ENCODE results near the gene APBB2. TPM values are rescaled to one million over a fixed set of nuclear protein-coding genes. Genes with fewer than 3 reads are reported as not detected.

APBB2 gene
- polyA plus RNA-seq, 1 donor from 2014 or later, result 0.23 TPM

DNA sequence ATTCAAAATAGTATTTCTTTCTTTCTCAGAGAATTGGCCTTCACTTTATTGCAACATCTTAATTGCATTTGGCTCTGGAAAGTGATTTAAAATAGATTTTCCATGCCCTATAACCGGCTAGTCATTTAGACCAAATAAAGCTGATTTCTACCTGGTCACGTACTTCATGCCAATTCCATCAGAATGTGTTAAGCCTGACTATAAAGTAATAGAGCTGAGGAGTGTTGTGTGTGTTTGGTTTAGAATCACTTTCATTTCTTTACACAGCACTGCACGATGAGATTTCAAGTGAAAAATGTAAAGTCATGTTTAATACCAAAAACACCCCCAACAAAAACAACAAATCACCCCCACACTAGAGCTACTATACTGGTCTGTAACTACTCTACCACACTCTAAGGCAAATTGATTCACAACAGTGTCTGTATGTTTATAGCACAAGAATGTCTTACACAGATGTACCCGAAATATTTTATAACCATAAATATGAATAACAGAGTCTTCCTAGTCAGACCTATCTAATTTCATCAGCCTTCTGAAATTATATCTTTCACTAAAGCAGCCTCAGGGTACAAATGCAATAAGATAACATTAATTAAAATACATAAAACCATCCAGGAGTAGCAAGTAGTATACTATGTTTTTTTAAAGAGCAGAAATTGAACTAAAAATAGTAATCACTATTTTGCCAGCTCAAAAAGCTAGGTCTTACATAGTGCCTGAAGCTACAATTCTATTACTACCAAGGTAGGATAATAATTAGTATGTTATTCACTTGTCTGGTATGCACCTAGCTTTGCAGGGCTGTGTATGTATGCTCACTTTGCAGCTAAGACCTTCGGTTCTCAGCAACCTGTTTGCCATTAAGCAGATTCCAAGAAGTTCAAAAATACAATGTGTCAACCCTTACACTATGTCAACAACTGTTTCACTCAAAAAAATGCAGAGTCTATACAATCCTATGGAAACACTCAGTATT is 28.4 kb downstream of the APBB2 start:
- peaks cover 0 to 4% (median 2%) of the 10 kb centered on the region in 3 donors for H3K9me3 Mint-ChIP-seq
- H3K4me1 Mint-ChIP-seq, result no peaks in the 10 kb centered on the region
- no peaks in the 10 kb centered on the region for H3K36me3 Mint-ChIP-seq
- peaks cover 4% of the 10 kb centered on the region for H3K27me3 Mint-ChIP-seq
- H3K4me3 Mint-ChIP-seq, result no peak overlapping the region
- H3K27ac Mint-ChIP-seq, result no peak overlapping the region

DNA sequence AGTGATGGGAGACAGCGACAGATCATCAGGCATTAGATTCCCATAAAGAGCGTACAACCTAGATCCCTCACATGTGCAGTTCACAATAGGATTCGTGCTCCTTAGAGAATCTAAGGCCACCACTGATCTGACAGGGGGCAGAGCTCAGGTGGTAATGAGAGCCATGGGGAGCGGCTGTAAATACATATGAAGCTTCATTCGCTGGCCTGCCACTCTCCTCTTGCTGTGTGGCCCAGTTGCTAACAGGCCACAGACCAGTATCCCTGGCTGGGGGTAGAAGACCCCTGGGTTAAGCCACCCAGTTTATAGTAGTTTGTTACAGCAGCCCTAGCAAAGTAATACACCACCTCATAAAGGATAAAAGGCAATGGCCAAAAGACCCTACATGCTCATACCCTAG is 30.3 kb downstream of the APBB2 start:
- no peak overlapping the region for H3K4me3 Mint-ChIP-seq
- no peaks in the 10 kb centered on the region for H3K4me1 Mint-ChIP-seq
- H3K9me3 Mint-ChIP-seq, result peaks cover 0 to 4% (median 2%) of the 10 kb centered on the region in 3 donors
- H3K36me3 Mint-ChIP-seq, result no peaks in the 10 kb centered on the region
- no peak overlapping the region for H3K27ac Mint-ChIP-seq
- H3K27me3 Mint-ChIP-seq, result peaks cover 4% of the 10 kb centered on the region

DNA sequence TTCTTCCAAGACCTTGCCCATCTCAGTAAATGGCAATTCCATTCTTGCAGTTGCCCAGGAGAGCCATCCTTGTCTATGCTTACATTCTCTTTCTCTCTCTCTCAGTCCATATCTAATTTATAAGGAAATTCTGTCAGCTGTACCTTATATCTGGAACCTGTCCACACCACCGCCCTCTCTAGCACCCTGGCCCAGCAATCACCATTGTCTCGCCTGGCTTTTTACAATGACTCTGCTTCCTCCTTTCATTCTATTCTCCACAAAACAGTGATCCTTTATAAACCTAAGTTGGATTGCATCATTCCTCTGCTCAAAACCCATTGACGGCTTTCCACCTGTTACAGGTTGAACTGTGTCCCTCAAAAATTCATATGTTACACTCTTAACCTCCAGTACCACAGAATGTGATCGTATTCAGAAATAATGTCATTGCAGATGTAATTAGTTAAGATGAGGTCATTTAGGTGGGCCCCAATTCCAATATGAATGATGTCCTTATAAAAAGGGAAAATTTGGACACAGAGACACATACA is 31.3 kb downstream of the APBB2 start:
- Mint-ChIP-seq H3K4me3 (no peak overlapping the region), H3K9me3 (peaks cover 0 to 4% (median 2%) of the 10 kb centered on the region in 3 donors), H3K27ac (no peak overlapping the region), H3K27me3 (peaks cover 4% of the 10 kb centered on the region), H3K4me1 (no peaks in the 10 kb centered on the region), H3K36me3 (no peaks in the 10 kb centered on the region)

DNA sequence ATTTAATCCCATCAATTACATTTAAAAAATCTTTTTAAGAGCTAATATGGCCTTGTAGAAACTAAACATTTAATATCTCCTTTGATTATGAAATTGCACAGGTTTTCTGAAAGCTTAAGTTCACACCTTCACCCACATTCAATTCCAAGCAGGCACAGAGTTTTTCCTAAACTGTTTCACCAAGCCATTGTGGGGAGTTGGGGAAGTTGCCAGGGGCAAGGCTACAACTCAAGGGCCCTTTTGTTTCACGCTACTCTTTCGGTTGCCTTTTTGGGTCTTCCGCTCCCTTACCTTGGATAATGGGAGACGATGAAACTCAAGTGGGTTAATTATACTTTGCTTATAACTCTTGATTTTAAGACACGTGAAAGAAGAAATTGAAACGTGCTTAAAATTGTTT is 33.3 kb downstream of the APBB2 start:
- Mint-ChIP-seq H3K27ac (no peak overlapping the region), H3K4me1 (no peaks in the 10 kb centered on the region), H3K36me3 (no peaks in the 10 kb centered on the region), H3K27me3 (peaks cover 4% of the 10 kb centered on the region), H3K4me3 (no peak overlapping the region), H3K9me3 (peaks cover 0 to 4% (median 2%) of the 10 kb centered on the region in 3 donors)

DNA sequence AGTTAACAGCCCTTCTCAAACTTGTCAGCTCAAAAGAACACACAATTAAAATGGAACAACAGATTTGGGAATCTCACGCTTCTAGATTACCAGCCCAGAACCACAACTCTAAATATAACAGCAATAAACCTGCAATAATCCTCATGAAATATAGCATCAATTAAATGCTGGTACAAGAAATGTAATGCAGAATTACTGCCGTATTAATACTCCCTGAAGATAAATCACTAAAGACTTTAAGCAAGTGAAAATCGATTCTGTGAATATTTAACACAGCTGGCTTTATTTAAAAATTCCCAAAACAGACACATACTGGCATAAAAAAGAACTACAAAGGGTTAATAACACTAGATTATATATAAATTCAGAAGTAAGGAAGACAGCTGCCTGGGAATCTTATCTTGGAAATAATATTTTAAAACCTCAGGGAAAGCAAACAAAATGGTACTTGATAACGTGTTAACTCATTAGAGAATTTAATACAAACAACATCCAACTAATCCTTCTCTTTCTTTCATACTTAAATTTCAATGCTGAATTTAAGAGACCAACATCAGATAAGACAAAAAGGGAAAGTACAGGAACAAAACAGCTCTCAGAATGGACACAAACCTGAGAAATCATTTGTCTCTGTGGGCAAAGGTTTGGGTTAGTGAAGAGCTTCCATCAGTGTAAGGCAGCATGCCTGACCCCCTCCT is 34.7 kb downstream of the APBB2 start:
- Mint-ChIP-seq H3K27ac (no peak overlapping the region), H3K4me3 (no peak overlapping the region), H3K36me3 (no peaks in the 10 kb centered on the region), H3K27me3 (peaks cover 4% of the 10 kb centered on the region), H3K4me1 (no peaks in the 10 kb centered on the region), H3K9me3 (no peaks in the 10 kb centered on the region)

DNA sequence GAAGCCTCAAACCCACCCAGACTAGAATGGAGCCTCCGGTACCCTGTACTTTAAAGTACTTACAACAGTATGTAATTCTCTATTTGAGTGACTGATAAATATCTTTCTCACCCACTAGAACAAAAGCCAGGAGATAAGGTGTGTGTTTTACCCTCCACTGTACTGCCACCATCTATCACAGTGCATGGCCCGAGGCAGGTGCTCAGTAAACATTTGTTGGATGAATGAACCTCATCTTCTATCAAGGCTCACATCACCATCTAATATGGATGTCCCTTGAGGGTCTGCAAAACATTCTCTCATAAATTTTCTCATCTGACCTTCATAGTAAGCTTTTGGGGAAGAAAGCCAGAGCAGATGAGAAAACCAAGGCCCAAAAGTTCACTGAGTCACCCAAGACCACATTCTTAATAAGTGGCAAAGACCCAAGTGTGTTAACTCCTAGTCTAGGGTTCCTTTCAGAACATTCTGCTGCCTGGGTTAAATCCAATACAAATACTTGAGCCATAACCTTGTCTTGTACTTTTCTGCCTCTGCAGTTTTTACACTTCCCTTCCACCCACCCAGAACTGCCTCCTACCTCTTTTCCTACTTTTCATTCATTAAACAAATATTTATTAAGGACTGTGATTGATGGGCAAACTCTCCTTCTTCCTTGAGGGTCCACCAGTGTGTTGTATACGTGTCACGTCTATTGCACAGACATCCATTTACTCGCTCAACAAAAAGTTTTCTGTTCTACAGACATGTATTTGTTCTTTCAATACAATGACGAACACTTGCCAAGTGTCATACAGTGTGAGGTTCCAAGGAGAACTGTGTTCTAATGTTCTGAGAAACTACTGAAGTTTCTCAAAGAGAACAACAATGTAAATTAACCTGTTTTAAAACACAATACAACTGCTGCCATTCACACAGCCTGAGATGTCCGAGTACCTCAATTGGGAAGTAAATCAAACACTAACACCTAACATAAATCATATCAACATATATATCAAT is 35.7 kb downstream of the APBB2 start:
- H3K4me3 Mint-ChIP-seq, result no peak overlapping the region
- no peak overlapping the region for H3K27ac Mint-ChIP-seq
- H3K36me3 Mint-ChIP-seq, result no peaks in the 10 kb centered on the region
- H3K4me1 Mint-ChIP-seq, result no peaks in the 10 kb centered on the region
- peaks cover 4% of the 10 kb centered on the region for H3K27me3 Mint-ChIP-seq
- no peaks in the 10 kb centered on the region for H3K9me3 Mint-ChIP-seq

DNA sequence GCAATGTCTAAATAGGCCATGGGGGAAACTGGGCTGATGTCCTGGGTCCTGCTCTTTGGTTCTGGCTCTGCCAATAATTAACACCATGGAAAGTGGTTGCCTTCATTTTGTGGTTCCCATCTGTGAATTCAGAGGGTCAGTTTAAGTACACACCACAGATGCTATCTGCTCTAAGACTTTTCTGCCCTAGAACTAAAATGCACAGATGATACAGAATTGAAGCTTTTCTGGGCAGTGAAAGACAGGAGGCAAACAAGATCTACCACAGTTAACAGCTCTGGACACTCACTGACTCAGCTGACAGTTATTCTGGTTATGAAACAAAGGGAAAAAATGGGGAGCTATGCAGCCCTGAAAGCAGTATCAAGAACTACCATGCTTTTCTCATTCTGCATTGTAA is 37.3 kb downstream of the APBB2 start:
- no peaks in the 10 kb centered on the region for H3K9me3 Mint-ChIP-seq
- peaks cover under 1% of the 10 kb centered on the region for H3K27me3 Mint-ChIP-seq
- no peak overlapping the region for H3K27ac Mint-ChIP-seq
- peaks cover 0 to 1% (median 1%) of the 10 kb centered on the region in 3 donors for H3K4me1 Mint-ChIP-seq
- H3K36me3 Mint-ChIP-seq, result no peaks in the 10 kb centered on the region
- no peak overlapping the region for H3K4me3 Mint-ChIP-seq

DNA sequence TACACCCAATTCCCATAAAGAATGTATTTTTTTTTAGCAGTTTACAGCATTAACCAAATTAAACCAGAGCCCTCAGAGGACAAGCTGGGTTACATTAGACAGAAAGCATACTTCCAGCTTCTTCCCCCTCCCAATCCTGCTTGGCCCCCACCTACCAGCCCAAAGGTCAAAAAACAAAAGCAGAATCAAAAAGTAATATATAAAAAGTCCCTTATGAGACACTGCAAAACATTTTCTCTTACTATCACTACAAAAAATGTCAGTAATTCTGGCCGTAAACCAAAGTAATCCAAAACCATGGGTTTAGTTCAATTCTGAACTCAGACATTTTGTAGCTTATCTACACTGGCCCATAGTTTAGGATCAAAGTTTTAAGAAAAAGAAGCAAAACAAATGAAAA is 38.0 kb downstream of the APBB2 start:
- Mint-ChIP-seq H3K4me1 (peaks cover 0 to 1% (median 1%) of the 10 kb centered on the region in 3 donors), H3K27me3 (no peaks in the 10 kb centered on the region), H3K4me3 (no peak overlapping the region), H3K36me3 (no peaks in the 10 kb centered on the region), H3K9me3 (no peaks in the 10 kb centered on the region), H3K27ac (no peak overlapping the region)

DNA sequence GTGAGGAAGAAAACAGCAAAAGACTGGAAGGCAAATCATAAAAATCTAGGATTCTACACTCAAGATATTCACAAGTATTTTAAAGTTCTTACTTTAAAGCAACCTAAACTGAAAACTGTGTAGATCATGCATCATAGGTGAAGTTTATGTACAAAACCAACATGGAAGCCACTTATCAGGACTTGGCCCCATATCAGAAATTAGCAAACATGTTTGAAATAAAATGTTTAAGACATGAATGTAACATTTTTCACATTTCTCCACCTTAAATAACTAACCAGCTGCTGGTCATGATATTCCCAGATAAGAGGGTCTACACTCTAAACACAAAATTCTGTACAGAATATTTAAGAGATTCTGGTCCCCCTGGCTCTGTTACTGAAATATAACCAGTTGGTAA is 38.5 kb downstream of the APBB2 start:
- Mint-ChIP-seq H3K9me3 (no peaks in the 10 kb centered on the region), H3K36me3 (no peaks in the 10 kb centered on the region), H3K27ac (no peak overlapping the region), H3K4me1 (peaks cover 0 to 1% (median 1%) of the 10 kb centered on the region in 3 donors), H3K27me3 (no peaks in the 10 kb centered on the region), H3K4me3 (no peak overlapping the region)

DNA sequence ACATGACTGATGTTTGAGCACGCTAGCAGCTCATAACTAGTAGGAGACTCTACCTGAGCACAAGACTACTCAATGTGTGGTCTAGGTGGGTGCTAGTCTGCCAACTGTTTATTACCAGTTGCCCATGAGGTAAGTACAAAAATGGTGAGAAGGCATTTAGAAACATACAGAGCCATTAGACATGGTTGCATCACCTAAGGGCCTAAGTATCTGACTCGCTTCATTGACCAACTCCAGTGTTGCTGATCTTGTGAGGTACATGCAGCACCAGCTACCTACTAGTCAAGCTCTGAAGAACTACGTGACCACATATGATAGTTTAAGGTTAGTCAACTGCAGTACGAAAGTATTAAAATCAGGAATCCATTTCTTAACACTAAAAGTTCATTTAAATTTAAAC is 39.9 kb downstream of the APBB2 start:
- no peak overlapping the region for H3K4me3 Mint-ChIP-seq
- no peaks in the 10 kb centered on the region for H3K9me3 Mint-ChIP-seq
- no peaks in the 10 kb centered on the region for H3K36me3 Mint-ChIP-seq
- H3K27ac Mint-ChIP-seq, result no peak overlapping the region
- peaks cover 0 to 1% (median 1%) of the 10 kb centered on the region in 3 donors for H3K4me1 Mint-ChIP-seq
- no peaks in the 10 kb centered on the region for H3K27me3 Mint-ChIP-seq

DNA sequence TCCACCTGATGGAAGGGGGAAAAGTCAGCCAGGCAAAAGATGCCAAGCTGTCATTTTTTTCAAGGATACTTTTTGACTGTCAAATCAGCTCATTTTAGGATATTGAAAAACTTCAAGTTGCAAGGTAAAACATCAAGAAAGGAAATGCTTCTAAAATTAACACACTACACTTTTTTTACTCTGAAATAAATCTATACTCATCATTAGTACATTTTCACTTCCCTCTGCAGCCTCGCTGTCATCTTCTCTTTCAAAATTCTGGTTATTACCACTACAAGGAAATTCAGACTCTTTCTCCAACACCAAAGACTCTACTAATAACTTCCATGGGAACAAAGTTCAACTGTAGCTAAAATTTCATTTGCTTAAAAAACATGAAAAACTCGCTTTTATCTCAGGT is 41.6 kb downstream of the APBB2 start:
- Mint-ChIP-seq H3K27me3 (no peaks in the 10 kb centered on the region), H3K36me3 (no peaks in the 10 kb centered on the region), H3K4me3 (no peak overlapping the region), H3K9me3 (peaks cover 0 to 1% (median 0%) of the 10 kb centered on the region in 3 donors), H3K4me1 (peaks cover 0 to 1% (median 1%) of the 10 kb centered on the region in 3 donors), H3K27ac (no peak overlapping the region)

DNA sequence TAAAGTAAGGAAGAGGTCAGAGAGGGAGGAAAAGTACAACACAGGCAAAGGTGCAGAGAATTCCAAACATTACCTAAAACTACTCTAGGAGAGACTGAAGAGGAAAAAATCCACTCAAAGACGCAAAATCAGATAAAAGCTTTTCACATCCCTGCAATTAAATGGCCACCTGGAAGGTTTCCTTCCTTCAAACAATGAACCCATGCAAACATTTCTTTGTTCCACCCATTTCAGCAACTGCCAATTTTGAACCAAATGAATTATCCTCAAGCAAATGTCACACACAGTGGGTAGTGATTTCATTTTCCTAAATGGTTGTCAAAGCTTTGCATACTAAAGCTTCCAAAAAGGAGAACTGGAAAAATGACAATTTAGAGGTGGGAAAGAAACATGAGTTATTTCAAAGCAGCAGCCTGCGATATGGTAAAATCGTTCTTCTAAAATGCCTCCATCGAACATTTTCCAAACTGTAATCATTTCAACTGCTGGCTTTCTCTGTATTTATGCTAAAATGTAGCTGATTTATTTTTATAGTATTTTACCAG is 45.0 kb downstream of the APBB2 start:
- no peaks in the 10 kb centered on the region for H3K27me3 Mint-ChIP-seq

DNA sequence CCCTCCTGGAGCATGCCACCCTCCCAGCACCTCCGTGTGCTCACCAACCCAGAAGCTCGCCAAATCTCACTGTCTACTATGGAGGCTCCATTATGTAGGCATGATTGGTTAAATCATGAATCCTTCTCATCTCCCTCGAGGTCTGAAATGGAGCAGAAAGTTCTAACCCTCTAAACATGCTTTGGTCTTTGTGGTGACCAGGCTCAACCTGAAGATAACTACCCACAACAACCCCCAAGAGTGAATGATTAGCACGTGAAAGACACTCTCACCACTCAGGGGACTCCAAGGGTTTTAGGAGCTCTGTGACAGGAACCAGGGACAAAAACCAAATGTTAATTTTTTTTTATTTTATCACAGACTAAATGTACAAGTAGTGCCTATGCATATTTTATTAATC is 47.2 kb downstream of the APBB2 start:
- H3K36me3 Mint-ChIP-seq, result no peaks in the 10 kb centered on the region
- peak overlapping the region in 1 of 3 donors; percentile 76 for H3K27ac Mint-ChIP-seq
- H3K4me3 Mint-ChIP-seq, result no peak overlapping the region
- no peaks in the 10 kb centered on the region for H3K27me3 Mint-ChIP-seq
- H3K4me1 Mint-ChIP-seq, result no peaks in the 10 kb centered on the region
- peaks cover 3% of the 10 kb centered on the region in 3 donors for H3K9me3 Mint-ChIP-seq

More for the DNA sequence above, 45.0 kb downstream of the APBB2 start:
- H3K27ac Mint-ChIP-seq, result no peak overlapping the region
- H3K4me3 Mint-ChIP-seq, result no peak overlapping the region
- peaks cover 0 to 1% (median 1%) of the 10 kb centered on the region in 3 donors for H3K4me1 Mint-ChIP-seq
- H3K36me3 Mint-ChIP-seq, result no peaks in the 10 kb centered on the region
- H3K9me3 Mint-ChIP-seq, result peaks cover 3% of the 10 kb centered on the region in 3 donors

DNA sequence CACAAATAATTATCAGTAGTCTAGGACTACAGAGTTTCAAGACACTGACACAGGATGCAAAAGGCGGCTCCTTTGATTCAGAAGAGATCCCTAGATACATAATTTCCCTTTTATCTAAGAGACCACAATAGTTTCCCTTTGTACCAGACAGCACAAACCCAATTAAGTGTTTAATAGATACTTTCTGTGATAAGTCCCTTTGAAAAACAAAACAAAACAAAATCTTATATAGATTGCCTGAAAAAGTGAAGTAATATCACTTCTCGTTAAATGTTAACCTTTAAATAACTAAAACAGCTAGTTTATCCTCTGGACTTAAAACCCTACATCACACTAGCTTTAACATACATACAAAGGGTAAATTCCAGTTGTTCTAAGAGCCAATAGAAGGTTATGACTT is 49.9 kb downstream of the APBB2 start:
- H3K4me1 Mint-ChIP-seq, result no peaks in the 10 kb centered on the region
- H3K27ac Mint-ChIP-seq, result no peak overlapping the region
- peaks cover 3% of the 10 kb centered on the region in 3 donors for H3K9me3 Mint-ChIP-seq
- H3K36me3 Mint-ChIP-seq, result no peaks in the 10 kb centered on the region
- no peak overlapping the region for H3K4me3 Mint-ChIP-seq
- no peaks in the 10 kb centered on the region for H3K27me3 Mint-ChIP-seq

Data from IgD-negative memory B cell (primary cell).